DMS53 (cell line): ENCODE results near the gene SMARCC2.
A peak's percentile ranks its signal among the peaks of the same experiment; 100 is the strongest.

Source experiments
- DNase-seq: peaks from one replicate; lab custom pipeline; 2025; lab: John Stamatoyannopoulos, UW

The SMARCC2 gene

GRCh38 chr12:56152132-56152755, 37.0 kb downstream of the SMARCC2 start, which contains the start of gene MYL6B:
TSS of gene MYL6B (plus strand) at chr12:56152587. CDS start at chr12:56153919, 1,332 bp downstream.
- peak; percentile 97 for DNase-seq

DNA sequence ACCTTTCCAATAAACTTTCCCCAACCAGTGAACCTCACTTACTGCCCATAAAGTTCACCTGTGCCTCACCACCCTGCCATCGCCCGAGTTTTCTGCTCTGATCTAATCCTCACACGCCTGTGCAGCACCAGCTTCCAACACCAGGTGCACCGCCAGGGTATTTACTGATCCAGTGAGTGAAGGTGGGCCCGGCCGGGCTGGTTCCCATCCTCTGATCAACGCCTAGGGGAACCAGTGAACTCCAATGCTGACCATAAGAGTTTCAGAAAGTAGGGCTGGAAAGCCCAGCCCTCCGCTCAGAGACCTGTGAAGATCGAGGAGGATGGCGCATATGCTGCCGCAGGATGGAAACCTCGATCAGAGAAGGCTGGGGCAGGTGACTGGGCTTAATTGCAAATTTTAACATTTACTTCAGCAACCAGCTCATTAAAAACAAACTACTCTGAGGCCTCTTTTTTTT, 37.6 kb downstream of the SMARCC2 start:
- peak; percentile 92 for DNase-seq

GRCh38 chr12:56150563-56150962, 38.7 kb downstream of the SMARCC2 start:
- peak; percentile 38 for DNase-seq

DNA sequence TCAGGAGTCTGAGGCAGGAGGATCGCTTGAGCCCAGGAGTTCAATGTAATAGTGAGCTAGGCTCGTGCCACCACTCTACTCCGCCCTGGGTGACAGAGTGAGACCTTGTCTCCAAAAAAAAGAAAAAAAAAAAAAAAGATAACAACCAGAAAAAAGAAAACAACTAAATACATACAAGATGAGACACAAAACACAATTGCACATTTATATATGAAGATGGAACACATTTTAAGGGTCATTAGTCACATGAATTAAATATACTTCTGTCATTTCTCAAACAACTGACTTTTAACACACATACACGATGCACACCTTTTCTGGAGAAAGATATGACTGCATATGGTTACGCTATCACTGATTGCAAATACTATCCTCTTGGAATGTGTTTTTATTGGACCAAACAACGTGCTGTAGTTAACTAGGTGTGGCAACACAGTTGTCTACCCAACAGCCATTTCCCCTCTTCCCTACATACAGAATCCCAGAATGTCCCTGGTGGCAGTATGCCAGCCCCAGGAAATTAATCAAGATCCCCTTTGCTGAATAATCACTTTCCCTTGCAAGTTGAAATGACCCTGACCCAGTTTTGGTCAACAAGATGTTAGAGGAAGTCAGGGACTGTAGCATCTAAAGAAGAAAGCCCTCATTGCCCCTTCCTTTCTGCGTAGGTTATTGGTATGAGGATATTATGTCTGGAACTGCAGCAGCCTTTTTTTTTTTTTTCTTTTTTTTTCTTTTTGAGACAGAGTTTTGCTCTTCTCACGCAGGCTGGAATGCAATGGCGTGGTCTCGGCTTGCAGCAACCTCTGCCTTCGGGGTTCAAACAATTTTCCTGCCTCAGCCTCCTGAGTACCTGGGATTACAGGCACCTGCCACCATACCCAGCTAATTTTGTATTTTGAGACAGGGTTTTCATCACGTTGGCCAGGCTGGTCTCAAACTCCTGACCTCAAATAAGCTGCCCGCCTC, 42.5 kb downstream of the SMARCC2 start:
- DNase-seq, result no peak

GRCh38 chr12:56145217-56145616, 44.1 kb downstream of the SMARCC2 start:
- DNase-seq, result no peak

- DNase-seq, result no peak
These were observed 45.4 kb downstream of the SMARCC2 start for GRCh38 chr12:56143870-56144269.

DNA sequence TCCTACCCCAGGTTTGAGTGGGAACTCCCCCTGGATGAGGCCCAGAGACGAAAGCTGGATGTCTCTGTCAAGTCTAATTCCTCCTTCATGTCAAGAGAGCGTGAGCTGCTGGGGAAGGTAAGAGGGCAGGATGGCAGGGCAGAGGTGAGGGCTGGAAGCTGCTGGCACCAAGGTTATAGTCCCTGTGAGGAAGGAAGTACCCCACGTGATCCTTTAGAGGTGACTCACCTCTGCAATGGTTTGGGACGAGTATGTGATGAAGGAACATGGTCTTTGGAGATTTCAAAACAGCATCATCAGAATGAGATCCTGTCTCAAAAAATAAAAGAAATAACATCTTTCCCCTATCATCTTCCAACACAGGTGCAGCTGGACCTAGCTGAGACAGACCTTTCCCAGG, 46.1 kb downstream of the SMARCC2 start:
- DNase-seq, result no peak

DNA sequence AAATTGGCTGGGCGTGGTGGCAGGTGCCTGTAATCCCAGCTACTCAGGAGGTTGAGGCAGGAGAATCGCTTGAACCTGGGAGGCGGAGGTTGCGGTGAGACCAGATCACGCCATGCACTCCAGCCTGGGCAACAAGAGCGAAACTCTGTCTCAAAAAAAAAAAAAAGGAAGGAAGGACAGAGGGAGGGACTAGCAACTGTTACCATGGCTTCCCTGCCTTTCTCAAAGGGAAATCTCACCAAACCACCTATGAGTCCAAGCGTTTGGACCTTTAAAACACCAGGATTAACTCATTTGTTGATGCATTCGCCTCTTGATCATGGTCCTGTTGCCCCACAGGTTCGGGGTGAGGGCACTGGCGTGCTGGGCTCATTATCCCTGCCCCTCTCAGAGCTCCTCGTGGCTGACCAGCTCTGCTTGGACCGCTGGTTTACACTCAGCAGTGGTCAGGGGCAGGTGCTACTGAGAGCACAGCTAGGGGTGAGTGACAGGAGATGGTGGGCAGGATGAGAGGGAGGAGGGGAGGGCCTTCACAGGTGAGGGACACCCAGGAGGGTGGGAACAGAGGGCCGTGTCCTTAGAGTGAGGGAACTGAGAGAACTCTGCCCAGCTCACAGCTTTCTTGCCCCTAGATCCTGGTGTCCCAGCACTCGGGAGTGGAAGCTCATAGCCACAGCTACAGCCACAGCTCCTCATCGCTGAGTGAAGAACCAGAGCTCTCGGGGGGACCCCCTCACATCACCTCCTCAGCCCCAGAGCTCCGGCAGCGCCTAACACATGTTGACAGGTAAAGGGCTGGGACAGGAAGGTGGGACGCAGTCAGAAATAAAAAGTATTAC, 47.1 kb downstream of the SMARCC2 start:
- DNase-seq, result no peak

GRCh38 chr12:56137853-56138571, 51.3 kb downstream of the SMARCC2 start:
- no peak for DNase-seq

GRCh38 chr12:56134897-56135296, 54.4 kb downstream of the SMARCC2 start:
- no peak for DNase-seq

GRCh38 chr12:56130876-56131275, 58.4 kb downstream of the SMARCC2 start:
- DNase-seq, result no peak

- DNase-seq, result no peak
These were observed 59.3 kb downstream of the SMARCC2 start for GRCh38 chr12:56129942-56130495.

DNA sequence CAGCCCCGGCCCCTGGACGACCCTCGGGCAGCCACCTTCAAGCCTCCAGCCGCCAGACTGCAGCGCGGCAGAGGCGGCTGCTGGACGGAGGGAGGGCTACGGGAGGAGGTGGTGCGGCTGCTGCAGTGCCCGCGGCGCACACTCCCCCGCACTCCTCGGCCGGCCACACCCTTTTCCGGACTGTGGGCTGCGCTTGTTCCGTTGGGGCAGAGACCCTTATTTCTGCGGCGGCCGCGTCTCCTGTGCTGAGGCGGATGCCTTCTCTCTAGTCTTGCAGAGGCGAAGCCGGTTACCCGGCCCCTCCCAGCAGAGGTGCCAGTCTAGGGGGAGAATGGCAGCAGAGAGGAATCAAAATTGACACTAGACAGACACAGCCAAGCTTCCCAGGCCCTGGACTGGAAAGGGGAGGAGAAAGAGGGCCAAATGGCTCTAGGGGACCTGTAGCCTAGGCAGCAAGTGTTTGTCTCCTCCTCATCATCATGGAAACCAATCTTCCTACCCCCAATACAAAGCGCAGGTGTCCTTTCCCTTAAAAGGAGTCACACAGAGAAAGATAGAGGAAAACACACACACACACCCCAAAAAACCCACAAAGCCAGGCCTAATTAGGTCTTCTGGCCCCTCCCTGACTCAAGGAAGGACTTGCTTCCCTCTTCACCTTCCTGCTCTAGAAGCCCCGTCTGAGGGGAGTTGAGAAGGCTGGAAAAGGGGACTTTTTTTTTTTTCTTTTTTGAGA, 59.9 kb downstream of the SMARCC2 start:
- peak; percentile 54 for DNase-seq

DNA sequence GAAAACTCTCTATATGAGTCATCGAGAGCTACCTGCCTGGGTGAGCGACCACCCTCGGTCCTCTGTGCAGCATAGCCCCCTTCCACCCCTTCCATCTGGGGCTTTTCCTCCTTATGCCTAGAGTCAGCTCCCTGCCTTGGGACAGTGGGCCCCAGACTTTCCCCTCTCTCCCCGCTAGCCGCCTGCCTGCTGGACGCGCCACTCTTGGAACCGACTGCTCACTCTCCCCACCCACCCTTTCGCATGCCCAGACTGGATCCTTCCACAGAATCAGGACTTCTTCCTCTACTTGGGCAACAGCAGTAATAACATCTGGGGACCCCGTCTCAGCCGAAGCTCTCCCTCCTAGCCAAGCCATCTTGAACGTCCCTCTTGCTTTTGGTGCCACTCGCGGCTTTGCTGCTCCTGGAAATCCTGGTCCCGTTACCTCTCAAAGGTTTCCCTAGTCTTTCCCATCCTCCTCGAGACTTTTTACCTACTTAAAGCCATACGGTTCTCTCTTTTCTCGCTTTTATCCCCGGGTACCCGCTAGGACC, 60.5 kb downstream of the SMARCC2 start:
- no peak for DNase-seq

- peak; percentile 100 for DNase-seq
These were observed 61.2 kb downstream of the SMARCC2 start, which contains the start of gene ESYT1 for GRCh38 chr12:56127888-56128669. TSS of gene ESYT1 (plus strand) at chr12:56128267. CDS start at chr12:56128320, 53 bp downstream.

- DNase-seq, result no peak
These were observed 61.8 kb downstream of the SMARCC2 start for GRCh38 chr12:56127485-56127887.

- DNase-seq, result no peak
These were observed 62.5 kb downstream of the SMARCC2 start for GRCh38 chr12:56126732-56127239.

GRCh38 chr12:56124133-56124532, 65.2 kb downstream of the SMARCC2 start:
- no peak for DNase-seq

- DNase-seq, result peak; percentile 94
These were observed 66.6 kb downstream of the SMARCC2 start for GRCh38 chr12:56122637-56123036.
